ENCODE measurements around the gene TMEM167A. TPM values are rescaled to one million over a fixed set of nuclear protein-coding genes. Genes with fewer than 3 reads are reported as not detected.

Gene TMEM167A
- total RNA-seq, 1 experiment from 2014 or later = 139 TPM

DNA sequence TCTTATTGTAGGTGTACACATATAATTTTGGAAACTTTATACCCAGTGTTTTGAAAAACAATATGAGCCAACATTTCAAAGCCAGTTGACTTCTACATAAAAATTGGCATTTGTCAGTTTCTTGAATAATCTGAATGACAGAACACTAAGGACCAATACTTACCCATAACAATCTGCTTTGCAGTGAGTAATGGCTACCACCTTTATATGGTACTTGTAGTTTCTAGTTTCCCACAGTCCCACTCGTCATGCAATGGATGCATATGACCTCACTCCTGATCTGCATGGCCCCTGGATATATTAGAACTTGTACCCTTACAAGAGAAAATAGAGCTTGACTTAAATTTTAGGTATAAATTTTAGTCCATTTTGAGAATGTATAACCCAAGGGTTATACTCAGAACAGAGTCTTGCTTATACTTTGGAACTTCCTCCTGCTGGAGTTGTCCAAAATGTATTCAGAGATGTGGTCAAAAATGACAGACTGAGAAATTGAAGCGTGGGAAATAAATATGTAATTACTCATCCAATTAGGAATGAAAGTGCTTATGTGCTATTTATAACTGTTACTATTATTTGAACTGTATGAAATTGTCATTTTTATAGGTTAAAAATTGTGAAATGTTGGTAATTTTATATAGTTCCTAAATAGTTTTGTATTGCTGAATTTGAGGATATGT lies 19.6 kb upstream of the TMEM167A start:
- H3K79me1 ChIP-seq (ENCODE audit: insufficient read depth, low read depth, low read length, poor library complexity, severe bottlenecking) = no peaks in the 10 kb centered on the region
- no peak overlapping the region for H2BK15ac ChIP-seq (ENCODE audit: low read depth, low read length)
- H3K18ac ChIP-seq (ENCODE audit: insufficient read length, low read depth, low read length) = no peak overlapping the region
- H3K36me3 Mint-ChIP-seq (ENCODE audit: insufficient read depth in 1 of 3, low read depth in 3 of 3) = peaks cover 15 to 25% (median 17%) of the 10 kb centered on the region in 3 experiments
- TF ChIP-seq, protein P1, sequence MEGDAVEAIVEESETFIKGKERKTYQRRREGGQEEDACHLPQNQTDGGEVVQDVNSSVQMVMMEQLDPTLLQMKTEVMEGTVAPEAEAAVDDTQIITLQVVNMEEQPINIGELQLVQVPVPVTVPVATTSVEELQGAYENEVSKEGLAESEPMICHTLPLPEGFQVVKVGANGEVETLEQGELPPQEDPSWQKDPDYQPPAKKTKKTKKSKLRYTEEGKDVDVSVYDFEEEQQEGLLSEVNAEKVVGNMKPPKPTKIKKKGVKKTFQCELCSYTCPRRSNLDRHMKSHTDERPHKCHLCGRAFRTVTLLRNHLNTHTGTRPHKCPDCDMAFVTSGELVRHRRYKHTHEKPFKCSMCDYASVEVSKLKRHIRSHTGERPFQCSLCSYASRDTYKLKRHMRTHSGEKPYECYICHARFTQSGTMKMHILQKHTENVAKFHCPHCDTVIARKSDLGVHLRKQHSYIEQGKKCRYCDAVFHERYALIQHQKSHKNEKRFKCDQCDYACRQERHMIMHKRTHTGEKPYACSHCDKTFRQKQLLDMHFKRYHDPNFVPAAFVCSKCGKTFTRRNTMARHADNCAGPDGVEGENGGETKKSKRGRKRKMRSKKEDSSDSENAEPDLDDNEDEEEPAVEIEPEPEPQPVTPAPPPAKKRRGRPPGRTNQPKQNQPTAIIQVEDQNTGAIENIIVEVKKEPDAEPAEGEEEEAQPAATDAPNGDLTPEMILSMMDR (conservative IDR thresholded peaks at IDR 0.05) = no peak
- H3K79me2 ChIP-seq (ENCODE audit: insufficient read depth, low read length) = no peaks in the 10 kb centered on the region
- H3K27me3 ChIP-seq (ENCODE audit: insufficient read depth, low read length) = no peaks in the 10 kb centered on the region
- H2AFZ ChIP-seq (ENCODE audit: low read length) = no peak overlapping the region
- no peak overlapping the region for H4K5ac ChIP-seq (ENCODE audit: insufficient read length, low read depth, low read length)
- H2BK5ac ChIP-seq (ENCODE audit: insufficient read length, low read length) = no peak overlapping the region
- no peak overlapping the region for H3K4ac ChIP-seq (ENCODE audit: low read depth, low read length)
- H3K4me1 Mint-ChIP-seq = peaks cover 11% of the 10 kb centered on the region in 2 experiments
- H3K4me2 ChIP-seq (ENCODE audit: insufficient read depth, insufficient read length, low read length) = no peak overlapping the region
- H3K27ac Mint-ChIP-seq = no peak overlapping the region
- H3K9ac ChIP-seq (ENCODE audit: extremely low read depth, insufficient read length, low read length) = no peak overlapping the region
- H3K56ac ChIP-seq (ENCODE audit: insufficient read length, low read depth, low read length) = no peak overlapping the region
- H3K27me3 Mint-ChIP-seq (ENCODE audit: low read depth) = no peaks in the 10 kb centered on the region
- H3K9me3 Mint-ChIP-seq = peaks cover 22 to 23% of the 10 kb centered on the region in 2 experiments
- no peak overlapping the region for H2BK20ac ChIP-seq (ENCODE audit: low read depth, low read length, poor library complexity, severe bottlenecking)
- H3K9me3 ChIP-seq (ENCODE audit: control insufficient read depth, low read depth, low read length) = no peaks in the 10 kb centered on the region
- no peaks in the 10 kb centered on the region for H4K20me1 ChIP-seq (ENCODE audit: control insufficient read depth, insufficient read depth, insufficient read length)
- H4K8ac ChIP-seq (replicated peaks; ENCODE audit: insufficient read length, low read depth, low read length) = no peak overlapping the region
- peaks cover 3% of the 10 kb centered on the region; the same call in 1 of the 2 replicates for H3K4me1 ChIP-seq (ENCODE audit: insufficient read depth, low read length)
- H2AK5ac ChIP-seq (ENCODE audit: insufficient read length, low read length) = no peak overlapping the region
- DNase-seq = no peak
- no peak overlapping the region for H3K4me3 Mint-ChIP-seq
- H3K23ac ChIP-seq (ENCODE audit: insufficient read length, low read depth, low read length) = no peak overlapping the region
- no peak overlapping the region for H2BK120ac ChIP-seq (ENCODE audit: low read depth, low read length, poor library complexity, severe bottlenecking)
- no peaks in the 10 kb centered on the region for H3K23me2 ChIP-seq (ENCODE audit: insufficient read length, low read depth, low read length, poor library complexity, severe bottlenecking)
- H3K27ac ChIP-seq (ENCODE audit: insufficient read length, low read depth, low read length) = no peak overlapping the region
- no CpG with 5 or more reads among the region's 2 CpGs for WGBS (ENCODE audit: extremely low coverage, insufficient read length, low lambda C conversion rate)
- H3K14ac ChIP-seq (ENCODE audit: insufficient read depth, low read length) = no peak overlapping the region
- no peak overlapping the region for H2BK12ac ChIP-seq (ENCODE audit: insufficient read length, low read depth, low read length)
- H4K91ac ChIP-seq (ENCODE audit: insufficient read length, low read depth, low read length) = no peak overlapping the region
- H3T11ph ChIP-seq (ENCODE audit: low read length) = no peak overlapping the region
